BE2C (cell line): ENCODE measurements around the gene RAB31.

ENCODE experiments used
- DNase-seq: peaks from one replicate; pipeline ENCODE4 v3.0.0-alpha.2; 2020
- H3K27me3 ChIP-seq: fragments of 250-450 bp; sonication (Bioruptor Pico); 2 replicates; pipeline ENCODE4 v1.5.1; 2020; ENCODE audit warnings: mild to moderate bottlenecking
- H3K36me3 ChIP-seq: fragments of 250-450 bp; sonication (Bioruptor Pico); 2 replicates; pipeline ENCODE4 v1.5.1; 2020; ENCODE audit warnings: mild to moderate bottlenecking
- H3K4me1 ChIP-seq: fragments of 250-450 bp; sonication (Bioruptor Pico); 2 replicates; pipeline ENCODE4 v1.5.1; 2020
- H3K4me3 ChIP-seq: 2 replicates; pipeline ENCODE4 v1.5.1; 2011; ENCODE audit warnings: low read depth, low read length
- H3K9me3 ChIP-seq: fragments of 250-450 bp; sonication (Bioruptor Pico); 2 replicates; pipeline ENCODE4 v1.5.1; 2020
- CTCF ChIP-seq: IDR thresholded peaks from 2 replicates; pipeline ENCODE4 v1.5.1; 2012; ENCODE audit warnings: mild to moderate bottlenecking, low read depth, low read length

Gene RAB31

GRCh38 chr18:9817286-9817685 is 109.2 kb downstream of the RAB31 start:
- Histone ChIP-seq H3K36me3 (no peaks in the 10 kb centered on the region), H3K9me3 (no peaks in the 10 kb centered on the region), H3K27me3 (no peaks in the 10 kb centered on the region), H3K4me1 (no peaks in the 10 kb centered on the region), H3K4me3 (no peak overlapping the region)
- no peak for DNase-seq
- no peak for TF ChIP-seq CTCF

GRCh38 chr18:9817725-9818422 is 109.8 kb downstream of the RAB31 start:
- H3K27me3 ChIP-seq, result no peaks in the 10 kb centered on the region
- H3K4me3 ChIP-seq, result no peak overlapping the region
- no peaks in the 10 kb centered on the region for H3K4me1 ChIP-seq
- no peak for TF ChIP-seq CTCF
- no peaks in the 10 kb centered on the region for H3K9me3 ChIP-seq
- no peak for DNase-seq
- no peaks in the 10 kb centered on the region for H3K36me3 ChIP-seq

GRCh38 chr18:9818423-9818734 is 110.3 kb downstream of the RAB31 start:
- no peak for DNase-seq
- no peaks in the 10 kb centered on the region for H3K36me3 ChIP-seq
- no peaks in the 10 kb centered on the region for H3K9me3 ChIP-seq
- H3K27me3 ChIP-seq, result no peaks in the 10 kb centered on the region
- no peaks in the 10 kb centered on the region for H3K4me1 ChIP-seq
- TF ChIP-seq CTCF, result no peak
- H3K4me3 ChIP-seq, result no peak overlapping the region

- Histone ChIP-seq H3K27me3 (no peaks in the 10 kb centered on the region), H3K4me1 (no peaks in the 10 kb centered on the region), H3K4me3 (no peak overlapping the region), H3K9me3 (no peaks in the 10 kb centered on the region), H3K36me3 (no peaks in the 10 kb centered on the region)
- no peak for DNase-seq
- no peak for TF ChIP-seq CTCF
Measured at GRCh38 chr18:9820127-9820526, 112.0 kb downstream of the RAB31 start.

GRCh38 chr18:9820719-9821118 is 112.6 kb downstream of the RAB31 start:
- DNase-seq, result no peak
- Histone ChIP-seq H3K9me3 (no peaks in the 10 kb centered on the region), H3K4me1 (no peaks in the 10 kb centered on the region), H3K4me3 (no peak overlapping the region), H3K36me3 (no peaks in the 10 kb centered on the region), H3K27me3 (no peaks in the 10 kb centered on the region)
- TF ChIP-seq CTCF, result no peak

GRCh38 chr18:9822587-9823185 is 114.6 kb downstream of the RAB31 start:
- Histone ChIP-seq H3K36me3 (no peaks in the 10 kb centered on the region), H3K27me3 (no peaks in the 10 kb centered on the region), H3K4me1 (no peaks in the 10 kb centered on the region), H3K9me3 (no peaks in the 10 kb centered on the region), H3K4me3 (no peak overlapping the region)
- TF ChIP-seq CTCF, result no peak
- no peak for DNase-seq
